Choroid plexus epithelial cell (primary cell): ENCODE results near the gene GYS2.
"Not testable (repeated sequence)": the region's sequence is repeated elsewhere in the genome, so short reads cannot be mapped to it uniquely, and the experiment has no call there.

ENCODE experiments used
- DNase-seq: peaks from one replicate; pipeline ENCODE4 v3.0.0-alpha.2; 2010; ENCODE audit warnings: low read depth
- H3K4me3 ChIP-seq: 2 replicates; pipeline ENCODE4 v1.5.1; 2011; ENCODE audit warnings: low read depth, mild to moderate bottlenecking, control low read depth, low read length, moderate library complexity
- CTCF ChIP-seq: conservative IDR thresholded peaks from 2 replicates; pipeline ENCODE4 v1.5.1; 2011; ENCODE audit warnings: low read depth, mild to moderate bottlenecking, control low read depth, inconsistent platforms, low read length, moderate library complexity

Gene GYS2

GRCh38 chr12:21585485-21585884 lies 19.2 kb downstream of the GYS2 start:
- DNase-seq, result no peak
- TF ChIP-seq CTCF, result no peak
- no peak overlapping the region for H3K4me3 ChIP-seq

- DNase-seq, result not testable (repeated sequence)
Measured at GRCh38 chr12:21584403-21585182, 20.1 kb downstream of the GYS2 start.

GRCh38 chr12:21583587-21583986 lies 21.1 kb downstream of the GYS2 start:
- no peak for TF ChIP-seq CTCF
- no peak overlapping the region for H3K4me3 ChIP-seq
- peak; percentile 2 for DNase-seq

More at GRCh38 chr12:21584403-21585182, 20.1 kb downstream of the GYS2 start:
- H3K4me3 ChIP-seq, result not testable (repeated sequence)

- TF ChIP-seq CTCF, result no peak
- DNase-seq, result no peak
- no peak overlapping the region for H3K4me3 ChIP-seq
Measured at GRCh38 chr12:21580748-21581516, 23.7 kb downstream of the GYS2 start.

GRCh38 chr12:21577516-21577915 lies 27.1 kb downstream of the GYS2 start:
- no peak for TF ChIP-seq CTCF
- no peak for DNase-seq
- no peak overlapping the region for H3K4me3 ChIP-seq

GRCh38 chr12:21576431-21576830 lies 28.2 kb downstream of the GYS2 start:
- no peak for DNase-seq
- no peak overlapping the region for H3K4me3 ChIP-seq
- TF ChIP-seq CTCF, result no peak

GRCh38 chr12:21573733-21574358 lies 30.8 kb downstream of the GYS2 start:
- no peak for DNase-seq
- no peak for TF ChIP-seq CTCF
- no peak overlapping the region for H3K4me3 ChIP-seq
